ENCODE results near the gene FAM47E.

FAM47E gene

DNA sequence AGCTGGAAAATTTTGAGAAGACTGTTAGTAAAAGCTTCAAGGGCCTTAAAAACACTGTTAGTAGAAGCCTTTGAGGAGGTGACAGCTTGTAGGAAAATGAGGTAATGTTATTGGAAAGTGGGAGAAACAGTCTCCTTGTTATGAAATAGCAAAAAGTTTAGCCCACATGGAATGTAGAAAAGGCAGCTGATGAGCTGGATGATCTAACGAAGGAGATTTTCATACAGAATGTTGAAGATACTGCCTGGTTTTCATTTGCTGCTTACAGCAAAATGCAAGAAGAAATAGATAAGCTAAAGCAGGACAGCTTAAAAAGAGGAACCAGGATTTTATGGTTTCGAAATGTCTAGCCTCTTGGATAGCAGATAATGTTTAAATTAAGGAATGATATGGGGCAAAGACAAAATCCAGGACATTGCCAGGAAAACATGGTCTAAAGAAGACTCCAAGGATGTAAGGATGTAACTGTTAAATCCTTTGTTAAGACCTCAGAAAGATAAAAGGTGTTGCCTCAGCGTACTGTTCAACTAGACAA, 44.8 kb downstream of the FAM47E start:
- TF ChIP-seq, protein P1, sequence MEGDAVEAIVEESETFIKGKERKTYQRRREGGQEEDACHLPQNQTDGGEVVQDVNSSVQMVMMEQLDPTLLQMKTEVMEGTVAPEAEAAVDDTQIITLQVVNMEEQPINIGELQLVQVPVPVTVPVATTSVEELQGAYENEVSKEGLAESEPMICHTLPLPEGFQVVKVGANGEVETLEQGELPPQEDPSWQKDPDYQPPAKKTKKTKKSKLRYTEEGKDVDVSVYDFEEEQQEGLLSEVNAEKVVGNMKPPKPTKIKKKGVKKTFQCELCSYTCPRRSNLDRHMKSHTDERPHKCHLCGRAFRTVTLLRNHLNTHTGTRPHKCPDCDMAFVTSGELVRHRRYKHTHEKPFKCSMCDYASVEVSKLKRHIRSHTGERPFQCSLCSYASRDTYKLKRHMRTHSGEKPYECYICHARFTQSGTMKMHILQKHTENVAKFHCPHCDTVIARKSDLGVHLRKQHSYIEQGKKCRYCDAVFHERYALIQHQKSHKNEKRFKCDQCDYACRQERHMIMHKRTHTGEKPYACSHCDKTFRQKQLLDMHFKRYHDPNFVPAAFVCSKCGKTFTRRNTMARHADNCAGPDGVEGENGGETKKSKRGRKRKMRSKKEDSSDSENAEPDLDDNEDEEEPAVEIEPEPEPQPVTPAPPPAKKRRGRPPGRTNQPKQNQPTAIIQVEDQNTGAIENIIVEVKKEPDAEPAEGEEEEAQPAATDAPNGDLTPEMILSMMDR (IDR thresholded peaks at IDR 0.05; ENCODE audit: low read depth, low read length, missing control alignments) = no peak
- no peak for DNase-seq (ENCODE audit: low read depth)

DNA sequence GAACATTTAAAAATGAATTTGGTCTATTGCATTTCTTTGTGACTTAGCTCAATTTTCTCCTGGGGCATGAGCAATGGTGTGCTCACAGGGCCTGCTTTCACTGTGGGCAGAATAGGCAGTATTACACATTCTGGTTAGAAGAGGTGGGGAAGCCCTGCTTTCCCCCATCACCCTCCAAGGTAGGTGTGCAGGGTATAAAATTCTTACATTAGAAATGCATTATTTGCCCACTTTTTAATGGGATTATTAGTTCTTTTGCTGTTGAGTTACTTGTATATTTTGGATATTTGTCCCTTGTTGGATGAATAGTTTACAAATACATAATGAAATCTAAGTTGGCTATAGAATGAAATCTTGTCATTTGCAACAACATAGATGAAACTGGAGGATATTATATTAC, 46.7 kb downstream of the FAM47E start:
- H3K4me3 ChIP-seq (ENCODE audit: low read depth, low read length) = no peak overlapping the region
- no peak for DNase-seq (ENCODE audit: low read depth)
- TF ChIP-seq, protein P1 (IDR thresholded peaks at IDR 0.05; ENCODE audit: low read depth, low read length, missing control alignments) = no peak

More for the DNA sequence above, 44.8 kb downstream of the FAM47E start:
- H3K4me3 ChIP-seq (ENCODE audit: low read depth, low read length) = no peak overlapping the region

DNA sequence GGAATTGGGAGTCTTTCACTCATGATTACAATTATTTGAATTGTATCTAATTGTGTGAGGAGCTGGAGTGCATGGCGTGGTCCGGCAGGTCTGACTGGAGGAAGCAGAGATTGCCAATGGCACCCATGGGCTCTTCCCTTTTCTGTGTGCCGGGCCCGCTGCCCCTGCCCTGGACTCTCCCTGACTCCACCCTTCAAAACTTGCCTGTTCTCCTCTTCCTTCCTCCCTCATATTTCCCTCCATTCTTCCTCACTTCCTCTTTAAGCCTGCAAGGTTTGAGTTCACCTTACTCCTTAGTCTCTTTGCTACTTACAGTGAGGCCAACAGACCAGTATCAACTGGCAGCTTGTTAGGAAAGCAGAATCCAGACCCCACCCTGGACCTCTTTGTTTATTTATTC, 48.5 kb downstream of the FAM47E start:
- TF ChIP-seq, protein P1 (IDR thresholded peaks at IDR 0.05; ENCODE audit: low read depth, low read length, missing control alignments) = no peak
- no peak overlapping the region for H3K4me3 ChIP-seq (ENCODE audit: low read depth, low read length)
- no peak for DNase-seq (ENCODE audit: low read depth)

DNA sequence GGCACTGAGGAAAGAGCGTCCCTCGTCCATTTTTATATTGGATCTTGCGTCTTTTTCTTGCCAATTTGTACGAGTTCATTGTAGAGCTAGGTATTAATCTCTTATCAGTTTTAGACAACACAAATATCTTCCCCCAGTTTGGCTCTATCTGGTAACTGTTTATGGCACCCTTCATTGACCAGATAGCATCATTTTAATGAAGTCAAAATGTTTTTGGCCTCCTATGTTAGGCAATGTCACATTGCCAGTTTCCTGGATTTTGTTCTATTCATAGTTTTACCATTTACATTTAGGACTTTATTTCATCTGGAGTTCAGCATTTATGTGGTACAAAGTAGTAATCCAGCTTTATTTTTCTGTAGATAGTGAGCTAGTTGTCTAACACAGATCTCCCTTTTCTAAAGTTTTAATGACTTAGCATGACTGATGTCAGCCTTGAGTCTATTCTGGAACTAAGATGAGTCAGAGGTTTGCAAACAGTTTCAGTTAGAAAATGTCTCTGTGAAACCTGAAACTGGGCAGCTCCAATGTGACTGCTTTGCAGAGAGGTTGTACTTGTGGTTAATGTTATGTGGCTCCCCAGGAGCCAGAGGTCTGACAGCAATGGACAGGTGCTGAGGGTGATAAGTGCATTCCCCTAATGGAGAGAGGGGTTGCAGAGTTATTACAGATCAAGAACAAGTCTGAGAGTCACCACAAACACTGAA, 49.7 kb downstream of the FAM47E start:
- H3K4me3 ChIP-seq (ENCODE audit: low read depth, low read length) = no peak overlapping the region
- peak; percentile 94 for DNase-seq (ENCODE audit: low read depth)
- TF ChIP-seq, protein P1 (IDR thresholded peaks at IDR 0.05; ENCODE audit: low read depth, low read length, missing control alignments) = no peak

DNA sequence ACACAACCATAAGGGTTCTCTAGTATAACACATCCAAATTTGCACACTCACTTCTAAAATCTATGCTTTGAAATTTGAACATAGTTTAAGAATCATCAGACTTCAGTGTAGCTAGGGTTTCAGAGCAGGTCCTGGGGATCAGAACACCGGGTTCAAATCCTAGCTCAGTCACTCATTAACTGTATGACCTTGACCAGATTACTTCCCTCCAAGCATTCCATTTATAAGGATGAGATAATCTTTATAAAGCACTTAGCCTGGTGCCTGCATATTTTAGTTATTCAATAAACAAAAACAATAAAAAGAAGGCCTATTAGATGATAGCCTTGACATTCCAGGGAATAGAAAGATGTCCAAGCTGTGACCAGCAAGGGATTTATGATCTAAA, 50.2 kb downstream of the FAM47E start:
- TF ChIP-seq, protein P1 (IDR thresholded peaks at IDR 0.05; ENCODE audit: low read depth, low read length, missing control alignments) = no peak
- H3K4me3 ChIP-seq (ENCODE audit: low read depth, low read length) = no peak overlapping the region
- DNase-seq (ENCODE audit: low read depth) = no peak

DNA sequence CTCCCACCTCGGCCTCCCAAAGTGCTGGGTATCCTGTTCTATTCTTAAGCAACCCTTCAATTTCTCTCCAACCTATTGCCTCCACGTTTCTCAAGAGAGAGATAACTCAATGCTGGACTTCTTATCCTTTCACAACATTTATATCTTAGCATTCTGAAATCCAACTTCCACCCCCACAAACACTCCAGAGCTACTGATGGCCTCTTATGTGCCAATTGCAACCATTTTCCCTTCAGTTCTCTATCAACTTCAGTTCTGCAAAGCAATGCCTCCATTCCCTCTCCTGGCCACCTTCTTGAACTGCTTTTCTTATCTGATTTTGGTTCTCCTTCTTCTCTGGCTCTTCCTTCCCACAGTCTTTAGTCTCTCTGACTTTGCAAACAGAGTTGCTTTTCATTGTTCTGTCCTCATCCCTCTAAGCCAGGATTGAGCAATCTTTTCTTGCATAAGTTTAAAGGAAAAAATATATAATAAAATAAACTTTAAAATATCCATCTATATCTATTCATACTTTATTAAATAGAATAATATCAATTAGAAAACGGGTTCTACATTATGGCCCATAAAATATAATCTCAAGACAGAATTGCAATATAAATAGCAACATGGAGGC, 51.4 kb downstream of the FAM47E start:
- TF ChIP-seq, protein P1 (IDR thresholded peaks at IDR 0.05; ENCODE audit: low read depth, low read length, missing control alignments) = no peak

More for the DNA sequence above, 51.4 kb downstream of the FAM47E start:
- no peak for DNase-seq (ENCODE audit: low read depth)
- no peak overlapping the region for H3K4me3 ChIP-seq (ENCODE audit: low read depth, low read length)
